Spleen (tissue), 11 donors: ENCODE measurements around the gene SSRP1. TPM values are rescaled to one million over a fixed set of nuclear protein-coding genes. Genes with fewer than 3 reads are reported as not detected.
A peak's percentile ranks its signal among the peaks of the same experiment; 100 is the strongest.

ENCODE experiments used
- DNase-seq: peaks from one replicate; pipeline ENCODE4 v3.0.0-alpha.2; 2020
- H3K27ac ChIP-seq, 8 donors: fragments of 200-600 bp; sonication (generic) in 7 of 8; 1 replicate in 4 of 8; 2 replicates in 4 of 8; pipeline versions ENCODE4 v1.5.0 to v1.8.0; 2016 to 2021; ENCODE audit warnings: inconsistent platforms in 4 of 8, mild to moderate bottlenecking in 4 of 8, moderate library complexity in 1 of 8
- H3K27me3 ChIP-seq, 7 donors: fragments of 200-600 bp; sonication (generic) in 6 of 7; replicated peaks in 1 of 7; 1 replicate in 4 of 7; 2 replicates in 3 of 7; pipeline versions ENCODE4 v1.5.0 to v1.8.0; 2016 to 2021; ENCODE audit warnings: inconsistent platforms in 3 of 7, mild to moderate bottlenecking in 1 of 7
- H3K36me3 ChIP-seq, 6 donors: fragments of 200-600 bp; sonication (generic) in 5 of 6; 1 replicate in 4 of 6; 2 replicates in 2 of 6; pipeline versions ENCODE4 v1.5.0 to v1.8.0; 2016 to 2021; ENCODE audit warnings: inconsistent platforms in 2 of 6
- H3K4me1 ChIP-seq, 6 donors: fragments of 200-600 bp; sonication (generic) in 5 of 6; 1 replicate in 3 of 6; 2 replicates in 3 of 6; pipeline versions ENCODE4 v1.5.0 to v1.8.0; 2016 to 2021; ENCODE audit warnings: inconsistent platforms in 3 of 6
- H3K4me3 ChIP-seq, 8 donors: fragments of 200-600 bp; sonication (generic) in 7 of 8; 1 replicate in 4 of 8; 2 replicates in 4 of 8; pipeline versions ENCODE4 v1.5.0 to v1.8.0; 2016 to 2021; ENCODE audit warnings: inconsistent platforms in 4 of 8, mild to moderate bottlenecking in 4 of 8, moderate library complexity in 2 of 8
- H3K9me3 ChIP-seq, 8 donors: fragments of 200-600 bp; sonication (generic) in 7 of 8; 1 replicate in 4 of 8; 2 replicates in 4 of 8; pipeline versions ENCODE4 v1.5.0 to v1.8.0; 2016 to 2021; ENCODE audit warnings: inconsistent platforms in 4 of 8
- POLR2A ChIP-seq, 3 donors: fragments of 450-650 bp; IDR thresholded peaks; one replicate each; pipeline ENCODE4 v1.5.1; 2017; ENCODE audit warnings: antibody characterized with exemption in 3 of 3, mild to moderate bottlenecking in 1 of 3
- POLR2AphosphoS5 ChIP-seq, 3 donors: sonication (generic); formaldehyde crosslinking; IDR thresholded peaks; one replicate each; pipeline ENCODE4 v1.5.1; 2017; ENCODE audit warnings: antibody characterized with exemption in 3 of 3
- WGBS, 5 donors: extraction: QIAGEN DNeasy Blood & Tissue Kit in 3 of 5; methylation state at CpG; one replicate each; pipeline versions ENCODE4 v1.1.5 to v1.1.7; 2013 to 2018; 5-methylcytosine and 5-hydroxymethylcytosine counted together
- intact Hi-C: fragments of 100-400 bp; cut with DNase I; formaldehyde crosslinking; loops from one replicate; pipeline ENCODE4 v1.15.0; 2023; ENCODE audit warnings: low total_unique reads
- polyA plus RNA-seq, 3 donors: library from polyadenylated mRNA; stranded (reverse); fragments of 200-250 nt; gene quantifications; one replicate each; pipeline ENCODE4 v1.2.1, GENCODE V29; 2013
- total RNA-seq, 7 donors: library from RNA; depleted of rRNA in 3 of 7; stranded (reverse); fragments of >200 nt in 3 of 7; fragmentation: NEBNext Ultra II Directional in 4 of 7; extraction: Animal tissue kit (Norgen Biotek cat#: 25700) in 4 of 7; gene quantifications; one replicate each; pipeline versions ENCODE4 v1.1.0 to v1.2.1, GENCODE V29; 2016 to 2021
- TF ChIP-seq, protein P1 (sequence below), 11 experiments: fragments of 200-600 bp in 7 of 11; fragments of 450-650 bp in 4 of 11; sonication (generic) in 4 of 11; IDR thresholded peaks in 8 of 11; conservative IDR thresholded peaks in 3 of 11; 1 replicate in 7 of 11; 2 replicates in 4 of 11; pipeline versions ENCODE4 v1.4.0 to v1.8.0; 2016 to 2021; ENCODE audit warnings: antibody characterized with exemption in 11 of 11, inconsistent platforms in 4 of 11, mild to moderate bottlenecking in 1 of 11
- donor health status: healthy with polysubstance abuse.
- donor health status: DM: no; HTN: no; CAD: no; lungs with moderate emphysema.
- donor health status: DM: no; HTN: no; CAD: no.
- donor health status: Bipolar disorder and iron deficiency.
- donor health status: healthy.
- donor health status: DM: no; HTN: no; CAD: no.
- donor health status: DM: yes; HTN: yes; CAD: no.

Gene SSRP1
- total and polyA plus RNA-seq, 10 donors, result 35.5 to 67.1 (median 51.5) TPM

GRCh38 chr11:57303280-57303989 lies 32.3 kb downstream of the SSRP1 start:
- Histone ChIP-seq H3K4me1 (peaks cover 0 to 53% (median 30%) of the 10 kb centered on the region in 6 donors), H3K9me3 (peaks cover 2 to 20% (median 18%) of the 10 kb centered on the region in 8 donors), H3K27ac (peak overlapping the region in 4 of 8 donors; percentile 11 to 55 (median 14)), H3K27me3 (no peaks in the 10 kb centered on the region), H3K4me3 (no peak overlapping the region), H3K36me3 (peaks cover 6 to 63% (median 44%) of the 10 kb centered on the region in 6 donors)
- DNase-seq, result no peak
- intact Hi-C loops, result no loop called here
- TF ChIP-seq POLR2AphosphoS5 (IDR thresholded peaks at IDR 0.05) (peak; percentile 35 to 58 (median 36)), POLR2A (IDR thresholded peaks at IDR 0.05) (no peak)
- TF ChIP-seq, protein P1, sequence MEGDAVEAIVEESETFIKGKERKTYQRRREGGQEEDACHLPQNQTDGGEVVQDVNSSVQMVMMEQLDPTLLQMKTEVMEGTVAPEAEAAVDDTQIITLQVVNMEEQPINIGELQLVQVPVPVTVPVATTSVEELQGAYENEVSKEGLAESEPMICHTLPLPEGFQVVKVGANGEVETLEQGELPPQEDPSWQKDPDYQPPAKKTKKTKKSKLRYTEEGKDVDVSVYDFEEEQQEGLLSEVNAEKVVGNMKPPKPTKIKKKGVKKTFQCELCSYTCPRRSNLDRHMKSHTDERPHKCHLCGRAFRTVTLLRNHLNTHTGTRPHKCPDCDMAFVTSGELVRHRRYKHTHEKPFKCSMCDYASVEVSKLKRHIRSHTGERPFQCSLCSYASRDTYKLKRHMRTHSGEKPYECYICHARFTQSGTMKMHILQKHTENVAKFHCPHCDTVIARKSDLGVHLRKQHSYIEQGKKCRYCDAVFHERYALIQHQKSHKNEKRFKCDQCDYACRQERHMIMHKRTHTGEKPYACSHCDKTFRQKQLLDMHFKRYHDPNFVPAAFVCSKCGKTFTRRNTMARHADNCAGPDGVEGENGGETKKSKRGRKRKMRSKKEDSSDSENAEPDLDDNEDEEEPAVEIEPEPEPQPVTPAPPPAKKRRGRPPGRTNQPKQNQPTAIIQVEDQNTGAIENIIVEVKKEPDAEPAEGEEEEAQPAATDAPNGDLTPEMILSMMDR (IDR thresholded peaks at IDR 0.05 in 8 of 11, conservative IDR thresholded peaks at IDR 0.05 in 3 of 11), result peak in 3 of 11 experiments; percentile 17 to 45 (median 20)
- WGBS, 5 donors, result 72 to 81% (median 79%) methylated on average over 17 of the region's 17 CpGs

DNA sequence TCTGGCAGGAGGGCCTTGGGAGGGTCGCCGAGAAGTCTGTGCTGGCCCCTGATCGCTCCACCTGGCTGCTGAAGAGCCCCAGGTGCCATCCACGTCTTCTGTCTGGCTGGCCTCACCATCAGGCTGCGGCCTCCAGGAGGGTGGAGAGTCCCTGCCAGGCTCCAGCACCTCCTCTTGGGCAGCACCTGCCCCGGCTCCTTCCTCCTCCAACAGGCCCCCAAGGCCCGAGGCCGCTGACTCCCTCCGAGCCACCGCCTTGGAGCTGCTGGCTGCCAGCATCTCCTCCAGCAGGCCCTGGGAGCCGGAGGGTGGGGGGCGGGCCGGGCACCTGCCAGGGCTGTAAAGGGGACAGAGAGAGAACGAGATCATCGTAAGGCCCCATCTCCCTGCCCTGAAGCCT lies 33.2 kb downstream of the SSRP1 start:
- Histone ChIP-seq H3K27me3 (no peaks in the 10 kb centered on the region), H3K36me3 (peaks cover 6 to 65% (median 46%) of the 10 kb centered on the region in 6 donors), H3K9me3 (peaks cover 2 to 30% (median 23%) of the 10 kb centered on the region in 8 donors), H3K27ac (no peak overlapping the region), H3K4me1 (peaks cover 0 to 46% (median 26%) of the 10 kb centered on the region in 6 donors), H3K4me3 (no peak overlapping the region)
- intact Hi-C loops, result no loop called here
- TF ChIP-seq, protein P1 (IDR thresholded peaks at IDR 0.05 in 8 of 11, conservative IDR thresholded peaks at IDR 0.05 in 3 of 11), result no peak
- TF ChIP-seq POLR2AphosphoS5 (IDR thresholded peaks at IDR 0.05) (no peak), POLR2A (IDR thresholded peaks at IDR 0.05) (no peak)
- DNase-seq, result no peak
- 91 to 100% (median 95%) methylated on average over 8 to 15 of the region's 15 CpGs for WGBS, 5 donors

DNA sequence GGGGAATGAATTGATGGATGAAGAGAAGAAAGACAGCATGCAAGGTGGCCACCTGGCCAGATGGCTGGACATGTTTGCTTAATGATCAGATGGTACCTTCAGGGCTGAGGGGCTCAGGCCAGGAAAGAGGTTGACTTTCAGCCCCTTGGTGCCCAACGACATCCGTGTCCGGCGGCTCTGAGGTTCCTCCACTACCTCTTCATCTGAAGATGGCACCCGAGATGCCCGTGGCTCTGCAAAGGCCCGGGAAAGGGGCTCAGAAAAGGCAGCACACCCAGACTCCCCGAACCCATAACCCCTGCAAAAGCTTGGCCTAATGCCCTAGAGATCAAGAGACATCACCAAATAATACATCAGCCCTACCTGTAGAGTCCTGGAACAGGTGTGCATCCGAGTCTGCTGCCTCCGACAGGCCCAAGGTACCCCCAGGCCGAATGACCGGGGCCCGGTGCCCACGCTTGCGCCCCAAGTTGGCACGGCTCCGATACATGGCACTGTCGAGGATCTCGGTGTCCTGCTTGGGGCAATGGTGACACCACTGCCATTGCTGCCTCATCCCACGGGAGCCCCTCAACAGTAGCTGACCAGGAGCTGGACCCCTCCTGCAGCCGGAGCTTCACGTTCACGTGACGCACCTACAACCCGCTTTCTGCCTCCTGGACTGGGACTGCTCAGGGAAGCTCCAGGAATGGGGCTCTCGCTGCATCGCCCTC lies 33.8 kb downstream of the SSRP1 start:
- no peaks in the 10 kb centered on the region for H3K27me3 ChIP-seq
- peaks cover 2 to 36% (median 30%) of the 10 kb centered on the region in 8 donors for H3K9me3 ChIP-seq
- H3K27ac ChIP-seq, result no peak overlapping the region
- intact Hi-C loops, result no loop called here
- peaks cover 0 to 39% (median 23%) of the 10 kb centered on the region in 6 donors for H3K4me1 ChIP-seq
- H3K36me3 ChIP-seq, result peaks cover 6 to 67% (median 46%) of the 10 kb centered on the region in 6 donors
- TF ChIP-seq POLR2AphosphoS5 (IDR thresholded peaks at IDR 0.05) (peak in 1 of 3 donors; percentile 7), POLR2A (IDR thresholded peaks at IDR 0.05) (no peak)
- TF ChIP-seq, protein P1 (IDR thresholded peaks at IDR 0.05 in 8 of 11, conservative IDR thresholded peaks at IDR 0.05 in 3 of 11), result no peak
- DNase-seq, result no peak
- WGBS, 5 donors, result 93 to 98% (median 95%) methylated on average over 23 to 27 of the region's 27 CpGs
- H3K4me3 ChIP-seq, result no peak overlapping the region

DNA sequence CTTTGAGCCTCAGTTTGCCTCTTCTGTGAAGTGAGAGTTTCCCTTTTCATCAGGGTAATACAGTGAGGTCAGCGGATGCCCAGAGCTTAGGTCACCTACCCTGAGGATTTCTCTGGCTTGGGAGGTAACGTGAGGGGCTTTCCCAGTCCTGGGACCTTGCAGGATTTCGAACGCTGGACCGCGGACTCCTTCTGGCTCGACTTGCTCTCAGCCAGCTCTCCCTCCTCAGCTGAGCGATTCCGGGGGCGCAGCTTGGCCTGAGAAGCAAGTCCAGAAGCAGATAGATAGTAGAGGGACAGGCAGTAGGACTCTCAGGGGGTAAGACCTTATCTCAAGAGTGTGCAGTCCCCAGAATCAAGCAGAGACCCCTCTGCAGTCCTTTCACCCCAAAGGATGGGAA lies 34.9 kb downstream of the SSRP1 start:
- Histone ChIP-seq H3K4me3 (no peak overlapping the region), H3K36me3 (peaks cover 6 to 66% (median 46%) of the 10 kb centered on the region in 6 donors), H3K4me1 (peaks cover 0 to 28% (median 17%) of the 10 kb centered on the region in 6 donors), H3K9me3 (peaks cover 2 to 45% (median 32%) of the 10 kb centered on the region in 8 donors), H3K27me3 (no peaks in the 10 kb centered on the region), H3K27ac (no peak overlapping the region)
- TF ChIP-seq POLR2AphosphoS5 (IDR thresholded peaks at IDR 0.05) (no peak), POLR2A (IDR thresholded peaks at IDR 0.05) (no peak)
- TF ChIP-seq, protein P1 (IDR thresholded peaks at IDR 0.05 in 8 of 11, conservative IDR thresholded peaks at IDR 0.05 in 3 of 11), result no peak
- no peak for DNase-seq
- WGBS, 5 donors, result 93 to 98% (median 95%) methylated on average over 10 of the region's 10 CpGs
- intact Hi-C loops, result no loop called here
